OCI-LY7 (cell line): ENCODE results near the gene BRI3.

Source experiments
- EZH2phosphoT487 ChIP-seq: fragments of 200-600 bp; sonication (generic); IDR thresholded peaks from 2 replicates; pipeline ENCODE4 v1.6.1; 2018; ENCODE audit warnings: low read depth, borderline replicate concordance, mild to moderate bottlenecking, mixed run types, antibody characterized with exemption, low read length, moderate library complexity, mixed read lengths
- TF ChIP-seq, protein P1 (sequence below): fragments of 200-600 bp; sonication (generic); conservative IDR thresholded peaks from 2 replicates; pipeline ENCODE4 v1.5.1; 2014; ENCODE audit warnings: mild to moderate bottlenecking, antibody characterized with exemption, low read length, moderate library complexity, mixed read lengths

- TF ChIP-seq, protein P1, sequence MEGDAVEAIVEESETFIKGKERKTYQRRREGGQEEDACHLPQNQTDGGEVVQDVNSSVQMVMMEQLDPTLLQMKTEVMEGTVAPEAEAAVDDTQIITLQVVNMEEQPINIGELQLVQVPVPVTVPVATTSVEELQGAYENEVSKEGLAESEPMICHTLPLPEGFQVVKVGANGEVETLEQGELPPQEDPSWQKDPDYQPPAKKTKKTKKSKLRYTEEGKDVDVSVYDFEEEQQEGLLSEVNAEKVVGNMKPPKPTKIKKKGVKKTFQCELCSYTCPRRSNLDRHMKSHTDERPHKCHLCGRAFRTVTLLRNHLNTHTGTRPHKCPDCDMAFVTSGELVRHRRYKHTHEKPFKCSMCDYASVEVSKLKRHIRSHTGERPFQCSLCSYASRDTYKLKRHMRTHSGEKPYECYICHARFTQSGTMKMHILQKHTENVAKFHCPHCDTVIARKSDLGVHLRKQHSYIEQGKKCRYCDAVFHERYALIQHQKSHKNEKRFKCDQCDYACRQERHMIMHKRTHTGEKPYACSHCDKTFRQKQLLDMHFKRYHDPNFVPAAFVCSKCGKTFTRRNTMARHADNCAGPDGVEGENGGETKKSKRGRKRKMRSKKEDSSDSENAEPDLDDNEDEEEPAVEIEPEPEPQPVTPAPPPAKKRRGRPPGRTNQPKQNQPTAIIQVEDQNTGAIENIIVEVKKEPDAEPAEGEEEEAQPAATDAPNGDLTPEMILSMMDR: no peak
- no peak for TF ChIP-seq EZH2phosphoT487
Observed at GRCh38 chr7:98257701-98258100, 23.8 kb upstream of the BRI3 start.
